ENCODE results near the gene DXO.
"Not testable (repeated sequence)": the region's sequence is repeated elsewhere in the genome, so short reads cannot be mapped to it uniquely, and the experiment has no call there.

DXO gene

DNA sequence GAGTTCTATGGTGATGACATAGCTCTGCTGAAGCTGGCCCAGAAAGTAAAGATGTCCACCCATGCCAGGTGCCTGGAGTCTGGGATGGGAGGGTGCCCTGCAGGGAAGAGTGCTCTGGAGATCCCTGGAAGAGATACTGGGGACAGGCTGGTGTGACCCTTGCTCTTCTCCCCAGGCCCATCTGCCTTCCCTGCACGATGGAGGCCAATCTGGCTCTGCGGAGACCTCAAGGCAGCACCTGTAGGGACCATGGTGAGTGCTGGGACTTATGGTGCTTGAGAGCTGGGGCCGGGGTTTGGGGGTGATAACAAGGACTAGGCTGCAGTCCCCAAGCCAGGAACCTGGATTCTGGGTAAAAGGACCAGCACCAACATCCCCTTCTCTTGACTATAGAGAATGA, 28.2 kb downstream of the DXO start:
- no peaks in the 10 kb centered on the region for H3K4me1 ChIP-seq (ENCODE audit: control insufficient read depth, insufficient read depth, low read length)
- no peaks in the 10 kb centered on the region for H3K36me3 ChIP-seq (ENCODE audit: control insufficient read depth, insufficient read depth, low read length)
- H3K27me3 ChIP-seq (ENCODE audit: control insufficient read depth, insufficient read depth, low read length): peaks cover 43% of the 10 kb centered on the region

GRCh38 chr6:31940256-31940664, 31.7 kb downstream of the DXO start:
- Histone ChIP-seq H3K9ac (ENCODE audit: low read length) (no peak overlapping the region), H3K4me3 (ENCODE audit: low read depth, low read length) (no peak overlapping the region), H3K9me3 (ENCODE audit: control insufficient read depth, insufficient read depth, low read depth, low read length) (no peaks in the 10 kb centered on the region), H3K36me3 (ENCODE audit: control insufficient read depth, insufficient read depth, low read length) (no peaks in the 10 kb centered on the region), H3K27ac (ENCODE audit: low read depth, low read length) (no peak overlapping the region), H3K4me1 (ENCODE audit: control insufficient read depth, insufficient read depth, low read length) (no peaks in the 10 kb centered on the region), H3K27me3 (ENCODE audit: control insufficient read depth, insufficient read depth, low read length) (peaks cover 19% of the 10 kb centered on the region; the same call in 1 of the 2 replicates)

More for the DNA sequence above, 28.2 kb downstream of the DXO start:
- H3K27ac ChIP-seq (ENCODE audit: low read depth, low read length): no peak overlapping the region
- no peaks in the 10 kb centered on the region for H3K9me3 ChIP-seq (ENCODE audit: control insufficient read depth, insufficient read depth, low read depth, low read length)
- no peak overlapping the region for H3K4me3 ChIP-seq (ENCODE audit: low read depth, low read length)
- no peak overlapping the region for H3K9ac ChIP-seq (ENCODE audit: low read length)

DNA sequence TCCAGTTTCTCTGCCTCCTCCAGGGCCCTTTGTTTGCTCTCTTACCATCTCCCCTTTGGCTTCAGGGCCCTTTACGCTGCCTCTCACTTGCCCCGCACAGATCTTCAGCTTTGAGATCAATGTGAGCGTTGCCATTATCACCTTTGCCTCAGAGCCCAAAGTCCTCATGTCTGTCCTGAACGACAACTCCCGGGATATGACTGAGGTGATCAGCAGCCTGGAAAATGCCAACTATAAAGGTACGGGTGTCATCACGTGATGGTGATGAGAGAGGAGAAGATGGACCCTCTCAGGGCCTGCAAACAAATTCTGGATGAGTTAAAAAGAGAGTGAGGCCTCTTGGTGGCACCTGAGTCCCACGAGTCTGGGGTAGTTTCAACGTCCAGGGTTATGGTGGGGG, 36.1 kb downstream of the DXO start:
- no peaks in the 10 kb centered on the region for H3K4me1 ChIP-seq (ENCODE audit: control insufficient read depth, insufficient read depth, low read length)
- H3K9ac ChIP-seq (ENCODE audit: low read length): no peak overlapping the region
- no peak overlapping the region for H3K4me3 ChIP-seq (ENCODE audit: low read depth, low read length)
- no peak overlapping the region for H3K27ac ChIP-seq (ENCODE audit: low read depth, low read length)
- no peaks in the 10 kb centered on the region; the same call in 1 of the 2 replicates for H3K27me3 ChIP-seq (ENCODE audit: control insufficient read depth, insufficient read depth, low read length)
- no peaks in the 10 kb centered on the region for H3K36me3 ChIP-seq (ENCODE audit: control insufficient read depth, insufficient read depth, low read length)
- H3K9me3 ChIP-seq (ENCODE audit: control insufficient read depth, insufficient read depth, low read depth, low read length): peaks cover 5% of the 10 kb centered on the region

DNA sequence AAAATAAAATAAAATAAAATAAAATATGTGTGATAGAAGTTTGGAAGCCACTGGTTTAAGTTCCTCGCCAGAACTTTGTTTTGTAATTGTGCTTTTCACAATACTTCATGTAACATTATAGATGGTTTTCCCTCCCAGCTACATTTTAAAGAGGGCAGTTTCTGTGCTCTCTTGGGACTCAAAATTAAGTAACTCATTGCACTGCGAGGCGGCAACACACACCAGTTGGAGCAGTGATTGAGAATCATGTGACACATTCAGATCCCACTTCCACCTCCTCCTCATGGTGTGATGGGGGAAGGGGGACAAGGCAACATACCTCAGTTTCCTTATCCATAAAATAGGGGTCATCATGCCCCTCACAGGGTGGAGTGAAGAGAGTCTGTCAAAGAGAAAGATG, 36.9 kb downstream of the DXO start:
- no peaks in the 10 kb centered on the region for H3K36me3 ChIP-seq (ENCODE audit: control insufficient read depth, insufficient read depth, low read length)
- H3K4me1 ChIP-seq (ENCODE audit: control insufficient read depth, insufficient read depth, low read length): no peaks in the 10 kb centered on the region
- H3K27me3 ChIP-seq (ENCODE audit: control insufficient read depth, insufficient read depth, low read length): no peaks in the 10 kb centered on the region; the same call in 1 of the 2 replicates
- H3K27ac ChIP-seq (ENCODE audit: low read depth, low read length): no peak overlapping the region
- H3K9me3 ChIP-seq (ENCODE audit: control insufficient read depth, insufficient read depth, low read depth, low read length): peaks cover 5% of the 10 kb centered on the region
- no peak overlapping the region for H3K9ac ChIP-seq (ENCODE audit: low read length)
- no peak overlapping the region for H3K4me3 ChIP-seq (ENCODE audit: low read depth, low read length)

DNA sequence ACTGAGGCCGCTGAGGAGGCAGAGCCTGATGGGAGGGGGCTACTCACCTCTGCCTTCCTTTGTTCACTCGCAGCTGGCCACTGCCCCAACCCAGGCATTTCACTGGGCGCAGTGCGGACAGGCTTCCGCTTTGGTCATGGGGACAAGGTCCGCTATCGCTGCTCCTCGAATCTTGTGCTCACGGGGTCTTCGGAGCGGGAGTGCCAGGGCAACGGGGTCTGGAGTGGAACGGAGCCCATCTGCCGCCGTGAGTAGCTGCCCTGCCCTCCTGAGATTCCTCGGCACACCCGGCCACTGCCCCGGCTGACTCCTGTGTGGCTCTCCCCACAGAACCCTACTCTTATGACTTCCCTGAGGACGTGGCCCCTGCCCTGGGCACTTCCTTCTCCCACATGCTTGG, 38.4 kb downstream of the DXO start:
- no peak overlapping the region for H3K27ac ChIP-seq (ENCODE audit: low read depth, low read length)
- no peaks in the 10 kb centered on the region for H3K4me1 ChIP-seq (ENCODE audit: control insufficient read depth, insufficient read depth, low read length)
- peaks cover 5% of the 10 kb centered on the region for H3K9me3 ChIP-seq (ENCODE audit: control insufficient read depth, insufficient read depth, low read depth, low read length)
- H3K36me3 ChIP-seq (ENCODE audit: control insufficient read depth, insufficient read depth, low read length): no peaks in the 10 kb centered on the region
- H3K9ac ChIP-seq (ENCODE audit: low read length): no peak overlapping the region
- H3K4me3 ChIP-seq (ENCODE audit: low read depth, low read length): no peak overlapping the region
- H3K27me3 ChIP-seq (ENCODE audit: control insufficient read depth, insufficient read depth, low read length): no peaks in the 10 kb centered on the region; the same call in 1 of the 2 replicates

DNA sequence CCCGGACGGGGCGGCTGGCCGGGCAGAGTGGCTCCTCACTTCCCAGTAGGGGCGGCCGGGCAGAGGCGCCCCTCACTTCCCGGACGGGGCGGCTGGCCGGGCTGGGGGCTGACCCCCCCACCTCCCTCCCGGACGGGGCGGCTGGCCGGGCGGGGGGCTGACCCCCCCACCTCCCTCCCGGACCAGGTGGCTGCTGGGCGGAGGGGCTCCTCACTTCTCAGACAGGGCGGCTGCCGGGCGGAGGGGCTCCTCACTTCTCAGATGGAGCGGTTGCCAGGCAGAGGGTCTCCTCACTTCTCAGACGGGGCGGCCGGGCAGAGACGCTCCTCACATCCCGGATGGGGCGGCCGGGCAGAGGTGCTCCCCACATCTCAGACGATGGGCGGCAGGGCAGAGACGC, 39.8 kb downstream of the DXO start:
- H3K27me3 ChIP-seq (ENCODE audit: control insufficient read depth, insufficient read depth, low read length); H3K9me3 ChIP-seq (ENCODE audit: control insufficient read depth, insufficient read depth, low read depth, low read length); H3K9ac ChIP-seq (ENCODE audit: low read length); H3K27ac ChIP-seq (ENCODE audit: low read depth, low read length); H3K4me1 ChIP-seq (ENCODE audit: control insufficient read depth, insufficient read depth, low read length); H3K36me3 ChIP-seq (ENCODE audit: control insufficient read depth, insufficient read depth, low read length); H3K4me3 ChIP-seq (ENCODE audit: low read depth, low read length): not testable (repeated sequence)

GRCh38 chr6:31930962-31931361, 41.0 kb downstream of the DXO start:
- peaks cover 7% of the 10 kb centered on the region for H3K9me3 ChIP-seq (ENCODE audit: control insufficient read depth, insufficient read depth, low read depth, low read length)
- H3K9ac ChIP-seq (ENCODE audit: low read length): no peak overlapping the region
- H3K27me3 ChIP-seq (ENCODE audit: control insufficient read depth, insufficient read depth, low read length): no peaks in the 10 kb centered on the region; the same call in 1 of the 2 replicates
- H3K36me3 ChIP-seq (ENCODE audit: control insufficient read depth, insufficient read depth, low read length): no peaks in the 10 kb centered on the region
- H3K4me3 ChIP-seq (ENCODE audit: low read depth, low read length): no peak overlapping the region
- no peak overlapping the region for H3K27ac ChIP-seq (ENCODE audit: low read depth, low read length)
- H3K4me1 ChIP-seq (ENCODE audit: control insufficient read depth, insufficient read depth, low read length): no peaks in the 10 kb centered on the region

DNA sequence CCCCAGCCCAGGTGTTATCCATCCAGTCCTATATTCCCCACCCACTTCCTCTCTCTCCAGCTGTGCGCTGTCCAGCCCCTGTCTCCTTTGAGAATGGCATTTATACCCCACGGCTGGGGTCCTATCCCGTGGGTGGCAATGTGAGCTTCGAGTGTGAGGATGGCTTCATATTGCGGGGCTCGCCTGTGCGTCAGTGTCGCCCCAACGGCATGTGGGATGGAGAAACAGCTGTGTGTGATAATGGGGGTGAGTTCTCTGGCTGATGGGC, 43.3 kb downstream of the DXO start:
- Histone ChIP-seq H3K9ac (ENCODE audit: low read length) (no peak overlapping the region), H3K4me1 (ENCODE audit: control insufficient read depth, insufficient read depth, low read length) (no peaks in the 10 kb centered on the region), H3K36me3 (ENCODE audit: control insufficient read depth, insufficient read depth, low read length) (no peaks in the 10 kb centered on the region), H3K4me3 (ENCODE audit: low read depth, low read length) (no peak overlapping the region), H3K27me3 (ENCODE audit: control insufficient read depth, insufficient read depth, low read length) (no peaks in the 10 kb centered on the region; the same call in 1 of the 2 replicates), H3K27ac (ENCODE audit: low read depth, low read length) (no peak overlapping the region), H3K9me3 (ENCODE audit: control insufficient read depth, insufficient read depth, low read depth, low read length) (peaks cover 8% of the 10 kb centered on the region)

GRCh38 chr6:31927863-31928671, 43.9 kb downstream of the DXO start:
- no peaks in the 10 kb centered on the region; the same call in 1 of the 2 replicates for H3K27me3 ChIP-seq (ENCODE audit: control insufficient read depth, insufficient read depth, low read length)
- no peaks in the 10 kb centered on the region for H3K36me3 ChIP-seq (ENCODE audit: control insufficient read depth, insufficient read depth, low read length)
- H3K27ac ChIP-seq (ENCODE audit: low read depth, low read length): no peak overlapping the region
- no peaks in the 10 kb centered on the region for H3K4me1 ChIP-seq (ENCODE audit: control insufficient read depth, insufficient read depth, low read length)
- H3K4me3 ChIP-seq (ENCODE audit: low read depth, low read length): no peak overlapping the region
- H3K9ac ChIP-seq (ENCODE audit: low read length): no peak overlapping the region
- H3K9me3 ChIP-seq (ENCODE audit: control insufficient read depth, insufficient read depth, low read depth, low read length): peaks cover 5% of the 10 kb centered on the region

- H3K36me3 ChIP-seq (ENCODE audit: control insufficient read depth, insufficient read depth, low read length): no peaks in the 10 kb centered on the region
- no peak within 1 kb of the TSS for H3K4me3 ChIP-seq (ENCODE audit: low read depth, low read length)
- no peaks in the 10 kb centered on the region for H3K27me3 ChIP-seq (ENCODE audit: control insufficient read depth, insufficient read depth, low read length)
- H3K4me1 ChIP-seq (ENCODE audit: control insufficient read depth, insufficient read depth, low read length): no peaks in the 10 kb centered on the region
- 0 out of 2 replicates have a peak, but pooled peaks cover 3% of the 10 kb centered on the region for H3K9me3 ChIP-seq (ENCODE audit: control insufficient read depth, insufficient read depth, low read depth, low read length)
- no peak within 1 kb of the TSS for H3K27ac ChIP-seq (ENCODE audit: low read depth, low read length)
- no peak within 1 kb of the TSS for H3K9ac ChIP-seq (ENCODE audit: low read length)
Measured at GRCh38 chr6:31927242-31927862, 44.6 kb downstream of the DXO start, which contains the start of gene C2. C2 (plus strand) TSS chr6:31927717; CDS start chr6:31927753, 36 bp downstream.

DNA sequence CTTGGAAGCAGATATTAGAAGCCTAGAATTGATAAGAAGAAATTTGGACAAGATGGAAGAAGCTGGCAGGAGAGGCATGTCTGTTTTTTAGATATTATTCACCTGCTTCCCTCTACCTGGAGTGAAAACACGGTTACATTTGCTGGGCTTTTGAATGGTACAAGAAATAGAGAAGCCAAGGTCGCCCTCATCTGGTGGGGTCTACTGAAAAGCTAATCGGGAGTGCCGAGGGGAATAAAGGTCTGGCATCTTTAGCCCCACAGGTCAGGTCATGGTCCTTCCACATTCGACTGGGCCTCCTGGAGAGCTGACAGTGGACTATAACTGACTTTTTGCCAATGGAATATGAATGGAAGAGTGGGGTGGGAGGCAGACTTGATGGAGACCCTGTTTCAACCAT, 49.0 kb downstream of the DXO start:
- Histone ChIP-seq H3K36me3 (ENCODE audit: control insufficient read depth, insufficient read depth, low read length) (no peaks in the 10 kb centered on the region), H3K4me1 (ENCODE audit: control insufficient read depth, insufficient read depth, low read length) (no peaks in the 10 kb centered on the region), H3K27ac (ENCODE audit: low read depth, low read length) (no peak overlapping the region), H3K9me3 (ENCODE audit: control insufficient read depth, insufficient read depth, low read depth, low read length) (0 out of 2 replicates have a peak, but pooled peaks cover 3% of the 10 kb centered on the region), H3K9ac (ENCODE audit: low read length) (no peak overlapping the region), H3K4me3 (ENCODE audit: low read depth, low read length) (no peak overlapping the region), H3K27me3 (ENCODE audit: control insufficient read depth, insufficient read depth, low read length) (no peaks in the 10 kb centered on the region)

Data from HUES6 (cell line).